H7 (cell line): ENCODE data around the gene ZNRD2. TPM values are rescaled to one million over a fixed set of nuclear protein-coding genes. Genes with fewer than 3 reads are reported as not detected.

Source experiments
- DNase-seq: peaks from one replicate; pipeline ENCODE4 v3.0.0; 2012
- H3K27me3 ChIP-seq: 2 replicates; pipeline ENCODE4 v1.6.0; 2011; ENCODE audit warnings: mild to moderate bottlenecking, low read length; ENCODE audit not compliant: control insufficient read depth, insufficient read depth
- H3K36me3 ChIP-seq: replicated peaks from 2 replicates; pipeline ENCODE4 v1.5.1; 2011; ENCODE audit warnings: low read length; ENCODE audit not compliant: control insufficient read depth, insufficient read depth
- H3K4me3 ChIP-seq: 2 replicates; pipeline ENCODE4 v1.5.1; 2011; ENCODE audit warnings: low read depth, mild to moderate bottlenecking, control low read depth, low read length, moderate library complexity; ENCODE audit not compliant: insufficient read depth
- total RNA-seq: library from RNA; depleted of rRNA; stranded (reverse); fragments of >200 nt; shearing (Covaris generic); gene quantifications from 2 replicates; pipeline ENCODE4 v1.2.3, GENCODE V29; 2014; rRNA removed

ZNRD2 gene
- total RNA-seq, 1 experiment from 2014 or later = 88.1 TPM

DNA sequence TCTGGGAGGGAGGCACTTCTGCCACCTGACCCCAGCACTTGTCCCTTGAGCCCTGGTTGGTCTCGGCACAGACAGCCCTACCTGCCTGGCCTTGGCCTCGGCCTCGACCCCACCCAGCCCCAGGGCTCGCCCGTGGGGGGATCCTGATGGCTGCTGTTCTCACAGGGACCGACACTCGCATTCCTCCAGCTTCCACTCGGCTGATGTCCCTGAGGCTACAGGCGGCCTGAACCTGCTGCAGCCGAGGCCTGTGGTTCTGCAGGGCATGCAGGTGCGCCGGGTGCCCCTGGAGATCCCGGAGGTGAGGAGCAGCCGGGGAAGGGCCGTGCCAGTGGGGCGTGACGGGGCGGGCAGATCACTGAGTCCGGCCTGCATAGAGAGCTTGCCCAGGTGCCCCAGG, 50.4 kb downstream of the ZNRD2 start:
- Histone ChIP-seq H3K27me3 (no peaks in the 10 kb centered on the region), H3K36me3 (peaks cover 26% of the 10 kb centered on the region), H3K4me3 (no peak overlapping the region)
- no peak for DNase-seq

DNA sequence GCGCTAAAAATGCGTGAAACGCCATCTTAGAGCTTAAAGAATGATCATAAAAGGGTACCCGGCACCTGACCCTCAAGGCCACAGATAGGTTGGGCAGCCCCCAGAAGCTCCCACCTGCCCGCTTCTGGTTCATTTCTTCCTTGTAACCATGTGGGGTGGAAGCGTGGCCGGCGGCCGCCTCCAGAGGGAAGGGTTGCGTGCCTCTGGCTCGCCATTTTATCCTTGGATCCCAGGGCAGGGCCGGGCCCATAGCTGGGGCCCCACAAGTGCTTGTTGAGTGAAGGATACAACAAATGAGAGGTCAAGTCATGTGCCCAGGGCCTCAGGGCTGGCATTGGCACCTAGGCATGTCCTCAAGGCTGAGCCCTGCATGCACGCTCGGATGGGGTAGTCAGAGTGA, 51.2 kb downstream of the ZNRD2 start:
- Histone ChIP-seq H3K27me3 (no peaks in the 10 kb centered on the region), H3K4me3 (no peak overlapping the region), H3K36me3 (peaks cover 30% of the 10 kb centered on the region)
- DNase-seq = no peak

Other genes starting within 250 kb of the ZNRD2 start
- 65.2 and 69.2 TPM in 2 replicates for gene DPF2, start 236.6 kb upstream of the ZNRD2 start, total RNA-seq
- 0.35 and 0.70 TPM in 2 replicates for gene TIGD3, start 215.7 kb upstream of the ZNRD2 start, total RNA-seq
- 0.73 and 0.81 TPM in 2 replicates for gene SLC25A45, start 187.8 kb upstream of the ZNRD2 start, total RNA-seq
- 24.5 and 37.1 TPM in 2 replicates for gene FRMD8, start 183.8 kb upstream of the ZNRD2 start, total RNA-seq
- 6.4 and 10.6 TPM in 2 replicates for gene NEAT1, start 147.7 kb upstream of the ZNRD2 start, total RNA-seq
- gene MALAT1, start 71.4 kb upstream of the ZNRD2 start, total RNA-seq = 456 and 1,088 TPM in 2 replicates
- gene SCYL1, start 45.4 kb upstream of the ZNRD2 start, total RNA-seq = 70.0 and 72.3 TPM in 2 replicates
- 3.9 and 5.7 TPM in 2 replicates for gene LTBP3, start 12.1 kb upstream of the ZNRD2 start, total RNA-seq
- 8.6 and 20.4 TPM in 2 replicates for gene FAM89B, start 2.1 kb downstream of the ZNRD2 start, total RNA-seq
- 1.9 and 4.7 TPM in 2 replicates for gene EHBP1L1, start 5.6 kb downstream of the ZNRD2 start, total RNA-seq
- not detected in 2 replicates for gene KCNK7, start 25.3 kb downstream of the ZNRD2 start, total RNA-seq
- gene MAP3K11, start 43.7 kb downstream of the ZNRD2 start, total RNA-seq = 30.1 and 33.2 TPM in 2 replicates
- gene PCNX3, start 45.3 kb downstream of the ZNRD2 start, total RNA-seq = 21.7 and 25.9 TPM in 2 replicates
- 52.7 and 65.9 TPM in 2 replicates for gene SIPA1, start 67.6 kb downstream of the ZNRD2 start, total RNA-seq
- 17.7 and 28.4 TPM in 2 replicates for gene RELA, start 92.4 kb downstream of the ZNRD2 start, total RNA-seq
- gene KAT5, start 141.8 kb downstream of the ZNRD2 start, total RNA-seq = 37.2 and 51.1 TPM in 2 replicates
- gene RNASEH2C, start 150.3 kb downstream of the ZNRD2 start, total RNA-seq = 21.5 and 23.3 TPM in 2 replicates
- 6.7 and 7.8 TPM in 2 replicates for gene AP5B1, start 210.5 kb downstream of the ZNRD2 start, total RNA-seq
- gene OVOL1, start 216.6 kb downstream of the ZNRD2 start, total RNA-seq = 1.2 and 1.4 TPM in 2 replicates